Inflammatory macrophage treated with lipopolysaccharide for 1 hour (primary cell): ENCODE results near the gene RPL39.
"Not testable (repeated sequence)": the region's sequence is repeated elsewhere in the genome, so short reads cannot be mapped to it uniquely, and the experiment has no call there.

Source experiments
- DNase-seq, 2 donors: peaks; one replicate each; pipeline ENCODE4 v3.0.0-alpha.2; 2020 to 2022

Gene RPL39

DNA sequence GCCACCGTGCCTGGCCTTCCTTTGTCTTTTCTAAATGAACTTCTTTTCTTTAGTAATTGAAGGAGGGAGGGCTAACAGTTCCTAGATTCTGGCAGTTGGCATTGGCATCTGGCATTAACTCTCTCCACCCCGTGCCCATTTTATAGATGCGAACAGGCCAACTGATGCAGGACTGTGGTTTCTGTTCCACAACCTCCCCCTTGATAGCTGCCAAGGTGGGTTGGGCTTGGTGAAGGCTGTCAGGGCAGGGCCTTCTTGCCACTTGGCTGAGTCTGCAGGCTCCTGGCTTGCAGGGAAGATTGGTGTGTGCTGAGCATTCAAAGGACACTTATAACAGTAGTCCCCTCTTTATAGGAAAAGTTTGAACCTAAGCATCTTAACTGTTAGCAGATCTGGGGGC is 28.7 kb downstream of the RPL39 start:
- DNase-seq: no peak

DNA sequence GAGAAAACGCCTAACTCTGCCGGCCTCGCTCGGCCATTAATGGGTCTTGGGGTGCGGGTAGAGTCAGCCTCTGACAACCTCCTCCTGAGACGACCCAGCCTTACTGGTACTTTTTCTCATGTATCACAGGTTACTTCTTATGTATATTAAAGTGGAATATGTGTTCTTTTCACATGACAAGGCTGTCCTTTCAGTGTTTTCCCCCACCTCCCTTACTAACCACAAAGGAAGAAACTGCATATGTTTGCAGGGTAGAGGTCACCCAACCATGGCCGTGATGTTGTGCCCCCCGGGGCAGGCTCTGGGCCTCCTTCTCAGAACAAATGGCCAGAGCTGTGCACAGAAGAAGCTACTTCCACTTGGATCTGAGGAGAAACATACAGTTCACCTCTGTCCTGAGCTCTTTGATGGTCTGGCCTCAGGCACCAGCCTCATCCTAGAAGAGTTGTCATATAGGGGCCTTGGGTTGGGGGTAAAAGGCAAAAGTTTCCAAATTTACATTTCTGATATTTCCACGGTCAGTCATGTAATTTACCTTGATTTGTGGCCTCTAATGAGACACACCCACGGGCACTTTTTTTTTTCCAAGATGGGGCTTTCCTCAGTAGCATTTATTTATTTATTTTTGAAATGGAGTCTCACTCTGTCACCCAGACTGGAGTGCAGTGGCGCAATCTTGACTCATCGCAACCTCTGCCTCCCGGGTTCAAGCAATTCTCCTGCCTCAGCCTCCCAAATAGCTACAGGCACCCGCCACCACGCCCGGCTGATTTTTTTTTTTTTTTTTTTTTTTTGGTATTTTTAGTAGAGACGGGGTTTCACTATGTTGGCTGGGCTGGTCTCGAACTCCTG is 31.2 kb downstream of the RPL39 start:
- peak in 1 of 2 donors; percentile 50 for DNase-seq

DNA sequence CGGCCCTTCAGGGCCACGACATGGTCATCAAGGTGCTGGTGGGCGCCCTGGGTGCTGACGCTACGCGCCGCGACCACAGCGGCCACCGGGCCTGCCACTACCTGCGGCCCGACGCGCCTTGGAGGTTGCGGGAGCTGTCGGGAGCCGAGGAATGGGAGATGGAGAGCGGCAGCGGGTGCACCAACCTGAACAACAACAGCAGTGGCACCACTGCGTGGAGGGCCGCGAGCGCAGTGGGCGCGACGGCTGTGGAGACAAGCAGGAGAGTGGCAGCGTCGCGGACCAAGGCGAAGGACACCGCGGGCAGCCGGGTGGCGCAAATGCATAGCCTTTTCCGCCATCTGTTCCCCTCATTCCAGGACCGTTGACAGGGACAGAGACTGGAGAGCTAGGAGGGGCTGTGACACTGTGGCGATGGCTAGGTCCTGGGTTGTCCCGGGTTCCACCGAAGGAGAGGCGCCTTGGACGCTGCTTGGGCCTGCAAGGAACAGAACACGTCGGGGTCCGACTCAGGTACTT is 32.1 kb downstream of the RPL39 start:
- no peak for DNase-seq

DNA sequence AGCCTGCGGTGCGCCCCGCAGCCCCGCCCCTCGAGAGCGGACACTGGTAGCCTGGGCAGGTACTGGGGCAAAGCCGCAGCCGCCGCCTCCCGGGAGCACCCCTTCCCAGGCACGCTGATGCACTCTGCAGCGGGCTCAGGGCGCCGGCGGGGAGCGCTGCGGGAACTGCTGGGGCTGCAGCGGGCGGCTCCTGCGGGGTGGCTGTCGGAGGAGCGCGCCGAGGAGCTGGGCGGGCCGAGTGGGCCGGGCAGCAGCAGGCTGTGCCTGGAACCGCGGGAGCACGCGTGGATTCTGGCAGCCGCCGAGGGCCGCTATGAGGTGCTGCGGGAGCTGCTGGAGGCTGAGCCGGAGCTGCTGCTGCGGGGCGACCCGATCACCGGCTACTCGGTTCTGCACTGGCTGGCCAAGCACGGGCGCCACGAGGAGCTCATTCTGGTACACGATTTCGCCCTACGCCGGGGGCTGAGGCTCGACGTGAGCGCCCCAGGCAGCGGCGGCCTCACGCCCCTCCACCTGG is 32.6 kb downstream of the RPL39 start:
- DNase-seq: no peak

DNA sequence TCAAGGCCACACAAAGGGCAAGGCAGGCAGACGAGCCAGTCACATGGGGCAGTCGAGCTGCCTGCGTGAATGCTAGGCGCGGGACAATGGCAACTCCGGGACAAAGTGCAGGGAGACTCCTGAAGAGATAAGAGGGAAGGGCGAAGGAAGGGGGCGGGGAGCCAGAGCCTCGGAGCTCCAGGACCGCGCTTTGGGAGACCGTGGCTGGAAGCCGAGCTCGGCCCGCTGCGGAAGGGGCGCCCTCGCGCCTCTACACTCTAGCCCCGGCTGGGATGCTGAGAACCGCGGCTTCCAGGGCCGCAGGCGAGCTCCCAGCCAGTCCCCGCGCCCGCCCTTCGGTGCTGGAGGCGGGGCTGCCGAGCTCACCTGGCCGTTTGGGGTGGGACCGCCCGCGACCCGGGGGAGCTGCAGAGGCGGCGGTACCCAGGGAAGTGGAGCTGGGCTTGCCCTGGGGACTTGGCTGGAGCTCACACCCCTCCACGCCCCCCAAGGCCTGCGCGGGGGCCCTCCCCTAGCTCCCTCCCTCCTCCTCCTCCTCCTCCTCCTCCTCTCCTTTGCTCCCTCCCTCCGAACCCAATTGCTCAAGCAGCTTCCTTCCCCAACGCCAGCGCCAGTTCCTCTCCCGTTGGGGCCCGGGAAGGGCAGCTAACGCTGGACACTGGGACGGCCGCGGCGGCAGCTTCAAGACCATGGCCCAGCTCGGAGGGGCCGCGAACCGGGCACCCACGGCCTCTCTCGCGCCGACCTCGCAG is 33.3 kb downstream of the RPL39 start, which contains the start of gene SOWAHD:
TSS of gene SOWAHD (plus strand) at position 610 of the 752 bp plus-strand sequence. CDS start at position 690, 80 bp downstream.
- peak in 1 of 2 donors; percentile 46 for DNase-seq

DNA sequence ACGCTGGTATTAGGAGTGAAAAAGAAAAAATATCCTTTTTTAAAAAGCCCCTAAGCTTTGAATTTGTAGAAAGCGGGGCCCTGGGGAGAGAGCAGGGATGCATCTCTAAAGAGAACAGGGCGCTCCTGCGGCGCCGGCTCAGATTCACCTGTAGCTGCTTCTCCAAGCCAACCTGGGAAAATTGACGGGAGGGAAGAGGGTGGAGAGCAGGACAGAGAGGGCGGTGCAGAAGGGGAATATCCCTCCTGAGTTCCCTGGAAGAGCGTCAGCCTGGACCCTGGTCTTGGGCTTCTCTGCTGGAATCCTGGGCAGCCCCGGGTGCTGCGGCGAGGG is 33.8 kb downstream of the RPL39 start:
- no peak for DNase-seq

DNA sequence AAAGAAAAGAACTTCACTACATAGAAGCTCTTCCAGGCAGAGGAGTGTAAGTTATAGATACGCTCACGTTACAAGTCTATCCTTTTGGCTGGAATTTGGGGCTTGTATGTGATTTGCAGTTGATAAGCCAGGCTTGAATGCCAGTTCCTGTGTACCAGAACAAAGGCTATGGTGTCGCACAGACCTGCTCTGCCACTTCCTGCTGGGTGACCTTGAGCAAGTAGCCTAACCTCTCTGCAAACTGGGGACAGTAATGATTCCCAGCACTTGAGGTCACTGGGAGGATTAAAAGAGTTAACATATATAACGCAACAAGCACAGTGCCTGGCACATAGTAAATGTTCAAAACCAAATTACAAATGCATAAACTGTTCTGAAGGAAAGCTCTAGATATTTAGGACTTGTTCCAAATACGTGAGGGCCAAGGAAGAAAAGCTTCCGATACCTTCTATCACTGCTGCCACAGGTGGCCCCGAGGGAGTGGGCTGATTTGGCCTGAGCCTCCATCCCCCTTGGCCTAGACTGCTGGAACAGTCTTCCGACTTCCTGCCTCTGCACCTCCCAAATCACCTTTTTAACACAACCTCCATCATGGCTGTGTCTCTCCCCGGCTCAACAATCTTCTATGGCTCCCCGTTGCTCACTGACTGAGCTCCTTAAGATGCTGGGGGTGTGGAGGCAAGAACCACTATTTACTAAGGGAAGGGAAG is 34.3 kb downstream of the RPL39 start:
- DNase-seq: no peak

DNA sequence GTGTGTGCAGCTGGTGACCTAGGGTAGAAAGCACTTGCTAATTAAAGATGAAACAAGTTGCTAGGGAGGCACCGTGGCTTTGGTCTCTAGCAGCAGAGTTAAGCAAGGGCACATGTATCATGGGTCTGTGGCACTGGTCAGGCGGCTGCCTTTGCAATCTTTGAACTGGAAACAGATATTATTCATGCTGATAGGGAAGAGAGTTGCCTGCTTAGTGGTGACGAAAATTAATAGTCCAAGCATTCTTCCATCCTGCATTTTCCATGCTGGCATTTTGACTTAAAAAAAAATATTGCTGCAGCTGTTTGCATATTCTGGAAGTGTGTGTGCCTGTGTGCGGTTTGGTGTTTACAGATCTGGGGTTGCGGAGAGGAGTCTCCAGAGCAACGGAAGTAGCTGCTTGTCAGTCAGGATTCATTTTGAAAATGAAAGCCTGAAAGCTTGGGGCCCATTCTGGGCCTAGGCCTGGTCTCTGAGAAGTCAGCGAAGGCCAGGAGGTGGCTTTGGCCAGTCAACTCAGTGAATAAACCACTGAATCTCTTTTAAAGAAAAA is 35.4 kb downstream of the RPL39 start:
- peak; percentile 31 to 68 for DNase-seq

DNA sequence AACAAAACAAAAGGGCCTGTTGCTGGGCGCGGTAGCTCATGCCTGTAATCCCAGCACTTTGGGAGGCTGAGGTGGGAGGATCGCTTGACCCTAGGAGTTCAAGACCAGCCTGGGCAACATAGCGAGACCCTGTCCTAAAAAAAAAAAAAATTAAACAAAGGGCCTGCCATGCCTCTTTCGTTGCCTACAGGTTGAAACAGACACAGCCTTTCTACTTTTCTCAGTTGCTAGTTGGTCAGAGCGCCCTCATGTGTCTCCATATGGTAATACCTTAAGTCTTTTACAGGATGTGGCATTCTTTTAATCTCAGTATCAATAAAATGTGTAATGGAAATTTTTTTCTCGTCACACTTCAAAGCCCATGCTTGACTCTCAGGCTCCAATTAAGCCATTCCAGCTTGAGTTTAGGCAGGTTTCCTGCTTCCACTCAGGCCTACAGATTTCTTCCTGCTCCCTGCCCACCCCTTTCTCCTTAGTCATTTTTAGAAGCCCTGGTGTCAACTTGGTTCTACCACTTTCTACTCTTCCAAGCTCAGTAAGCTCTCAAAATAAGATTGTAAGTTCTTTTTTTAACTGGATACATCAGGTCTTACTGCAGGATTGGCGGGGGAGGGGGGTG is 37.7 kb downstream of the RPL39 start:
- DNase-seq: peak in 1 of 2 donors; percentile 49

DNA sequence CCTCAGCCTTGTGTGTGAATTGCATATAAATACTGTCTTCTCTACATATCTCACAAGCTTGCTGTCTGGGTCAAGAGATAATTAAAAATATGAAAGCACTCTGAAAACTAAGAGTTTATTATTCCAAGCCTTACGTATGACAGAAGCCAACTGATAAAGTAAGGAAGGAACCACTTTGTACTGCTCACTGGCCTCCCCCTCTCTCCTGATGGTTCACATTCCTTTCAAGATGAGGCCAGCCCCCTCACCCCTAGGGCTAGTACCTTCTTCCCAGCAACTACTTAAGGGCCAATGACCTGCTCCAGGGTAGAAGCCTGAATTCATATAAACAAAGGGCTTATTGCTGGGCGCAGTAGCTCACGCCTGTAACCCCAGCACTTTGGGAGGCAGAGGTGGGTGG is 38.4 kb downstream of the RPL39 start:
- no peak for DNase-seq

DNA sequence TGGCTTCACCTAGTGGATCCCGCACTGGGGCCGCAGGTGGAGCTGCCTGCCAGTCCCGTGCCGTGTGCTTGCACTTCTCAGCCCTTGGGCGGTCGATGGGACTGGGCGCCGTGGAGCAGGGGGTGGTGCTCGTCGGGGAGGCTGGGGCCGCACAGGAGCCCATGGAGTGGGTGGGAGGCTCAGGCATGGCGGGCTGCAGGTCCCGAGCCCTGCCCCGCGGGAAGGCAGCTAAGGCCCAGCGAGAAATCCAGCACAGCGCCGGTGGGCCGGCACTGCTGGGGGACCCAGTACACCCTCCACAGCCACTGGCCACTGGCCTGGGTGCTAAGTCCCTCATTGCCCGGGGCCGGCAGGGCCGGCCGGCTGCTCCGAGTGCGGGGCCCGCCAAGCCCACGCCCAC is 40.7 kb downstream of the RPL39 start:
- not testable (repeated sequence) for DNase-seq

DNA sequence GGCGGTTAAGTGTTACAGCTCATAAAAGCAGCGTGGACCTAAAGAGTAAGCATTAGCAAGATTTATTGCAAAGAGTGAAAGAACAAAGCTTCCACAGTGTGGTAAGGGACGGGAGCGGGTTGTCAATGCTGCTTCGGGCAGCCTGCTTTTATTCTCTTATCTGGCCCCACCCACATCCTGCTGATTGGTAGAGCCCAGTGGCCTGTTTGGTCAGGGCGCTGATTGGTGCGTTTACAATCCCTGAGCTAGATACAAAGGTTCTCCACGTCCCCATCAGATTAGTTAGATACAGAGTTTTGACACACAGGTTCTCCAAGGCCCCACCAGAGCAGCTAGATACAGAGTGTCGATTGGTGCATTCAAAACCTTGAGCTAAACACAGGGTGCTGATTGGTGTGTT is 41.3 kb downstream of the RPL39 start:
- not testable (repeated sequence) for DNase-seq

DNA sequence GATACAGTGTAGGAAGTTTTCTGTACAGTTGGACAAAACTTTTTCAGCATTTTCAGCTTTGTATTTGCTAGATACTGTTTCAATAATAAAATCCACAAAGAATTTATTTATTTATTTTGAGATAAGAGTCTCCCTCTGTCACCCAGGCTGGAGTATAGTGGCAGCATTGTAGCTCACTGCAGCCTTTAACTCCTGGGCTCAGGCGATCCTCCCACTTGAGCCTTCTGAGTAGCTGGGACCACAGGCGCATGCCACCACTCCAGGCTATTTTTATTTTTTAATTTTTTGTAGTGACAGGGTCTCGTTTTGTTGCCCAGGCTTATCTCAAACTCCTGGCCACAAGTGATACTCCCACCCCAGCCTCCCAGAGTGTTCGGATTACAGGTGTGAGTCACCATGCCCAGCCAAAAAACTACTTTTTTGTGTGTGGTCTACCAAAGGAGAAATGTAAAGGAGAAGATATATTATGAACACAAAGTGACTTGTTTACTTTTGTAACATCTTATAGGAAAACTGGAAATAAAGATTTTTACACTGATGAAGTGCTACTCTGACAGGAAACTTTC is 46.1 kb downstream of the RPL39 start:
- no peak for DNase-seq

DNA sequence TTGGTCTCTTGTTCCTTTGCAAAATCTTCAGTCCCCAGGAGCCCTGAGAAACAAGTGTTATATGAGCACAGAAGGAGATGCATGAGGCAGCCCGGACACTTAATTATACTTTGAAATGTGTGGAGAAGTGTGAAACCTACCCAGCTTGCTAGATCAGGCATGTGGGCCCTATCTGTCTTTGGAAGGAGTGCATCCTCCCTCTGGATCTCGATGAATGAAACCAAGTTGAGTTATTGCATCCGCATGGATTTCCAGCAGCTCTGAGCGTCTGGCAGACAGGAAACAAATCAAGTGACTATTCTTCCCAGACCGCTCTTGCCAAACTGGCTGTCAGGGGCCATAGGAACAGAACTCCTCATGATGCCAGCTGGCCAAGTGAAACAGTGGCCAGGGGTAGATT is 52.7 kb downstream of the RPL39 start:
- no peak for DNase-seq
